HG03196 (cell line): ENCODE data around the gene LLCFC1.

Experiments
- ATAC-seq: cut with Tn5 transposase; IDR thresholded peaks from one replicate; pipeline ENCODE4 v1.9.1; 2021; ENCODE audit not compliant: unreplicated experiment

The LLCFC1 gene

GRCh38 chr7:142910031-142910433, 29.3 kb upstream of the LLCFC1 start:
- no peak for ATAC-seq

DNA sequence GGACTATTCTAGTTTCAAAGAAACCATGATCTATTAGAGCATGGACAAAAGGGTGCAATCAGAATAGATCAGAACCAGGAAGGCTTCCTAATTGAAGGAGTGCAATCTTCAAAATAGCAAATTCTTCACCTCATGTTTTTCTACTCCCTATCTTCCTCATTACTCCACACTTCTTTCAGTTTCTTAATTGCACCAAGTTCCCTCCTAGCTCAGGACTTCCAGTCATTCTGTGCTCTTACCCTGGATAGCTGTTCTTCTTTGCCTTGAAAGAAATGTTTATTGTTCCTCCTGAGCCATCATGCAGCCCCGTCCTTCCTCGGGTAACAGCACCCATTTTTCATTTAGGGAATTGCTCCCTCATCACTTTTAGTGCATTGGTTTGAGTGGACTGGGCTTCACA, 28.8 kb upstream of the LLCFC1 start:
- no peak for ATAC-seq

DNA sequence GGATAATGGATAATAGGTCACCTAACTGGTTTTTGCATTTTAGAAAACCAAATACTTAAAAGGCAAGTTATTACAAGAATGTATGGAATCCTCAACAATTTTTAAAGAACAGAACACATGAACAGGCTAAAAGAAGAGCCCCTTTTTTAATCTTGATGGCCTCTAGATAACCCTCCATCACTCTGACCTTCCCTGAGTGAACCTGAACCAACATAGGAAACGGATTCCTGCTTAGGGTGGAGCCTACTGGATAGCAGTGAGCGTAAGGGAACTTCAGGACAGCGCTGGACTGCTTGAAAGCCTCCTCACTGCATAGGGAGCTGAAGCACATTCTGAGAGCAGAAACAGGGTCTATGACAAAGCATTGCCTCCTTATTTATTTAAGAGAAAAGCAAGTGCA, 26.2 kb upstream of the LLCFC1 start:
- no peak for ATAC-seq

- ATAC-seq: no peak
Observed at GRCh38 chr7:142913566-142913965, 25.7 kb upstream of the LLCFC1 start.

DNA sequence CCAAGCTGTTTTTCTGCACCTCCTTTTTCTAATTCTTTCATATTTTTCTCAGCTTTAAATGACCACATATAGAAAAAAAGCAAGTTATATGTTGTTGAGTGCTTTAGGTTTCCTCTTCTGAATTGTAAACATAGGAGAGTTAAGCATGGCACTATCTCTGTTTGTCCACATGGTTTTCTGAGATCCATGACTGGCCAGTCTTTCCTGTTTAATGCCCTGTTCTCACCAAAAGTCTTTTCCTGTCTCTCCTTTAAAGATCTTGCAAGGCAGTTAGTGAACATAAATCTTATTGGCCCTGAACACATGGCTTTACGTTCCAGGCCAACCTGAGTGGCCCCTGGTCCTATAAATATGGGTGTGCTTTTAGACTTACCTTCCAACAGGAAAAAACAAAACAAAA, 25.2 kb upstream of the LLCFC1 start:
- no peak for ATAC-seq

- no peak for ATAC-seq
Observed at GRCh38 chr7:142915315-142915714, 24.0 kb upstream of the LLCFC1 start.

GRCh38 chr7:142916508-142916907, 22.8 kb upstream of the LLCFC1 start:
- ATAC-seq: no peak

- ATAC-seq: no peak
Observed at GRCh38 chr7:142917447-142917846, 21.8 kb upstream of the LLCFC1 start.

GRCh38 chr7:142918901-142919300, 20.4 kb upstream of the LLCFC1 start:
- ATAC-seq: no peak

DNA sequence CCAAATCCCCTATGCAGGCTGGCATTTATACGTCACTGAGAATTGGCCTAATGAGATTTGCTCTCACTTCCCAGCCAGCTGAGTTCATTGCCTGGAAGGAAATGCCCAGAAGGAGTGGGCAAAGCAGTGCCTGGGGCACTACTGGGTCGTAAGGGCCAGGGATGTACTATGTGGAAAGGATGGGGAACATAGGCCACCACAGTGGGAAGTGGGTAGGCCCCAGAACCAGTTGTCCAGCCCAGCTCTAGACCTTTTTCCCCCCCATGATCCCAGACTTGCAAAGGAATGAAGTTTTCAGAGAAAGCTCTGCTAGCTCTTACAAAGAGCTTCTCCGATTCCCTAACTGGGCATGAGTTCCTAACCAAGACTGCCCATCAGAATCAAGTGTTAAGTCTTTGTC, 19.6 kb upstream of the LLCFC1 start:
- no peak for ATAC-seq

- no peak for ATAC-seq
Observed at GRCh38 chr7:142923391-142923790, 15.9 kb upstream of the LLCFC1 start.

- ATAC-seq: no peak
Observed at GRCh38 chr7:142925413-142925812, 13.9 kb upstream of the LLCFC1 start.

DNA sequence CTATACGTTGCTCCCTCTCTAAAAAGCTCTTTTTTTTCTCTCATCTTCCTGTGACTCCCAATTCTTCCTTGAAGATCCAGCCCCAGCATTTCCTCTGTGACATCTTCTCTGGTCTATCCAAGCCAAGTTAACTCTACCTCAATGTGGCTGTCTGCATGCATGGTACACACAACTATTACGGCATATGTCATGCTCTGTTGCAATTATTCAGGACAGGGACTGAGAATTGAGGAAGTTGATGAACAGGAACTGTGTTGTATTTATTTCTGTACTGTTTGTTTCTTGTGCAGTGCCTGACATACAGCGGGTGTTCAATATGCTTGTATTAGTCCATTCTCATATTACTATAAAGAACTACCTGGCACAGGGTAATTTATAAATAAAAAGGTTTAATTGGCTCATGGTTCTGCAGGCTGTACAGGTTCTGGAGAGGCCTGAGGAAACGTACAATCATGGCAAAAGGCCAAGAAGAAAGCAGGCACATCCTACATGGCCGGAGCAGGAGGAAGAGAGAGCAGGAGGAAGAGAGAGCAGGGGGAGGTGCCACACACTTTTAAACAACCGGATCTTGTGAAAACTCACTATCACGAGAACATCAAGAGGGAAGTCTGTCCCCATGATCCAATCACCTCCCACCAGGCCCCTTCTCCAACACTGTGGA, 12.1 kb upstream of the LLCFC1 start:
- ATAC-seq: no peak

DNA sequence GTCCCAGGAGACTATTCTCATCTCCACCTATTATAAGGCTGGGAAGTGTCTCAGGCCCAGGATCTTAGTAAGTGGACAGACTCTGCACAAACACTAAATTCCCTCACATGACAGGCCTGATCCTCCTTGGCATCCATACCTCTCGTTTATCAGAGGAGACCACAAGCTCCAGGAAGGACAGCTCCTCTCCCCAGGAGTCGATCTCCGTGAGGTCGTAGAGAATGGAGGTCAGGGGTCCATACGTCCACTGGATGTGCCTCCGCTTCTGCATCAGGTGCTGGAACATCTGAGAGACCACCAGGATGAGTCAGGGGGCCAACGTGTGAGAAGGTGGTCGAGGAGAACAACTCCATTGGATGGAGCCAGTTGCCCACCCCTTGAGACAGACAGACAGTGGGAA, 11.3 kb upstream of the LLCFC1 start:
- no peak for ATAC-seq

- ATAC-seq: no peak
Observed at GRCh38 chr7:142930126-142930730, 9.1 kb upstream of the LLCFC1 start.

- no peak for ATAC-seq
Observed at GRCh38 chr7:142932386-142933091, 6.7 kb upstream of the LLCFC1 start.

DNA sequence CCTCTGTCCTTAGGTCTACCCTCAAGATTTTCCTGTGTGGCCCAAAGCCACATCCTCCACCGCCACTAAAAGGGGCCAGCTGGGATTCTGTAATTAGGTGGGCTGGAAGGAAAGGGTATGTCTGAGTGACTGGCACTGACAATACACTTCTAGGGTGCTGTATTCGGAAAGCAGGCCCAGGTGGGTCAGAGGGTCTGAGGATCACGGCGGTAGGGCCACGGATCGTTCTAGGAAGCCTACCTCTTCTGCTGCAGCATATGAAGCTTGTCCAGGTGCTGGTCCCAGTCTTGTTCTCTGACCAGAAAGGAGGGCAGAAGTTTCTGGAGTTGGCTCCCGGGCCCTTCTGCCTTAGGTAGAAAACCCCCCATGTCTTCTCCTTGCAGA, 6.2 kb upstream of the LLCFC1 start:
- no peak for ATAC-seq

- ATAC-seq: no peak
Observed at GRCh38 chr7:142933624-142934023, 5.7 kb upstream of the LLCFC1 start, which contains the start of gene TRPV5. Gene TRPV5 (minus strand): TSS chr7:142933746. CDS start chr7:142933459, 287 bp downstream.

- no peak for ATAC-seq
Observed at GRCh38 chr7:142934056-142934455, 5.2 kb upstream of the LLCFC1 start.

DNA sequence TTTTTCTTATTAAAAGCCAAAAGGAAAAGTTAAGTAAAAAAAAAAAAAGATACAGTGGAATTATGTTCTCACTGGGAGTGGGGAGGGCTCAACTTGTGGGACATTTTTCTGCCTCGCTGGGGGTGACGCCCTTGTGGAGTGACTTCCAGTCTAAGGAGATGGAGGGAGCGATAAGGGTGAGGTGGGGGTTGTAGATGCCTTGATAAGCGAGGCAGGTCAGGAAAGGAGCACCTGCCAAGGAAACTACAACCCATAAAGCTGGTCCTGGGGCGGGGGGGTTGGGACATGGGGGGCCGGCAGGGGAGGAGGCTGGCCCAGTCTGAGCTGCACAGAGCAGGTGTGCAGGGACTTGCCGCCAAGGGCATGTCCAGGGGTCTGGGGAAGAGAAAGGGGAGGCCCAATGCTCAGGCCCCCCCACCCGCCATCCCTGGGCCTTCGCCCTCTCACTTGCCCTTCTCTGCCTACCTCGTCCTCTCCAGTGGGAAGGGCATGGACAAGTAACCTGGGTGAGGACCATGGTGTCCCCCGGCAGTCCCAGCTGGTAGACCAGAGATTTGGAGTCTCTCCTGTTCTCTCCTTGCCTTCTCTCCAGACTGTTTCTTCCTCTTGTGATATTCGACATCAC, 3.2 kb upstream of the LLCFC1 start:
- ATAC-seq: no peak

DNA sequence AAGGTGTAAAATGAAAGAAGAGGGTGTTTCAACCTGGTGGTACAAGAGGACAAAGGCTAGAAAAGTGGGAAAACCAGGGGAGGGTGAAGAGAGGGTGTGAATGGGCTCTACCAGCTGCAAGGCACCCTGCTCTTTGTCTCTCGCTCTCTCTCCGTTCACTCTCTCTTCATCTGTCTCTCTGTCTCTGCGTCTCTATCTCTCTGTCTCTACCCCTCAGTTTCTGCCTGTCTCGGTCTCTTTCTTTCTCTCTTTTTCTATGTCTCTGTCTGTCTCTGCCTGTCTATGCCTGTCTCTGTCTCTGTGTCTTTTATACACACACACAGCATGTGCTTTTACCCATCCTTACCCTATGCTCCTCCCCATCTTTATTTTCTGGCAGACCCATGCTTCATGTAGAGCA, 673 bp upstream of the LLCFC1 start:
- no peak for ATAC-seq

- no peak for ATAC-seq
Observed at GRCh38 chr7:142940966-142941535, 1.8 kb downstream of the LLCFC1 start.
